Vagina (tissue), 2 donors: ENCODE measurements around the gene ATP5F1D.

Source experiments
- CTCF ChIP-seq, 3 experiments: fragments of 450-650 bp in 2 of 3; fragments of 200-600 bp in 1 of 3; sonication (generic) in 1 of 3; IDR thresholded peaks; one replicate each; pipeline ENCODE4 v1.5.1; 2017 to 2019; ENCODE audit warnings: antibody characterized with exemption in 3 of 3, mild to moderate bottlenecking in 2 of 3, moderate library complexity in 2 of 3
- POLR2A ChIP-seq, 2 donors: fragments of 450-650 bp; IDR thresholded peaks; one replicate each; pipeline ENCODE4 v1.6.1; 2017; ENCODE audit warnings: antibody characterized with exemption in 2 of 2, mild to moderate bottlenecking in 2 of 2, moderate library complexity in 2 of 2
- POLR2AphosphoS5 ChIP-seq, 2 donors: sonication (generic); formaldehyde crosslinking; IDR thresholded peaks; one replicate each; pipeline ENCODE4 v1.9.0; 2017; ENCODE audit warnings: antibody characterized with exemption in 2 of 2, mild to moderate bottlenecking in 2 of 2, low read depth in 1 of 2; ENCODE audit not compliant: insufficient read depth in 1 of 2

GRCh38 chr19:1218751-1219567 lies 22.6 kb upstream of the ATP5F1D start:
- TF ChIP-seq CTCF (IDR thresholded peaks at IDR 0.05) (no peak), POLR2A (IDR thresholded peaks at IDR 0.05) (no peak), POLR2AphosphoS5 (IDR thresholded peaks at IDR 0.05; ENCODE audit: insufficient read depth in 1 of 2, low read depth in 1 of 2) (no peak)
